G401 (cell line): ENCODE results near the gene PAGR1. TPM values are rescaled to one million over a fixed set of nuclear protein-coding genes. Genes with fewer than 3 reads are reported as not detected.
"Not testable (repeated sequence)": the region's sequence is repeated elsewhere in the genome, so short reads cannot be mapped to it uniquely, and the experiment has no call there.

ENCODE experiments used
- DNase-seq: peaks from one replicate; pipeline ENCODE4 v3.0.0-alpha.2; 2015; ENCODE audit warnings: low spot score
- in situ Hi-C: cut with HindIII; loops from 2 replicates; pipeline ENCODE4 v1.10.0; 2016; ENCODE audit warnings: low sequenced_read_pairs, mixed read lengths
- total RNA-seq: library from RNA; depleted of rRNA; stranded (reverse); fragments of >200 nt; shearing (Covaris generic); gene quantifications from 2 replicates; pipeline ENCODE4 v1.2.3, GENCODE V29; 2014; rRNA removed

The PAGR1 gene
- total RNA-seq, 1 experiment from 2014 or later, result 78.4 TPM

- in situ Hi-C loops, result no loop called here
- peak; percentile 94 for DNase-seq
These were observed 36.7 kb downstream of the PAGR1 start for GRCh38 chr16:29852654-29853053.

- in situ Hi-C loops, result no loop called here
- no peak for DNase-seq
These were observed 38.7 kb downstream of the PAGR1 start for GRCh38 chr16:29854520-29855100.

- no peak for DNase-seq
These were observed 41.3 kb downstream of the PAGR1 start for GRCh38 chr16:29857133-29857760.

GRCh38 chr16:29858149-29858849 is 42.3 kb downstream of the PAGR1 start:
- in situ Hi-C loops, result no loop called here
- no peak for DNase-seq

More at GRCh38 chr16:29857133-29857760, 41.3 kb downstream of the PAGR1 start:
- in situ Hi-C loops, result no loop called here

GRCh38 chr16:29858974-29859373 is 43.0 kb downstream of the PAGR1 start:
- no peak for DNase-seq

GRCh38 chr16:29860218-29860617 is 44.3 kb downstream of the PAGR1 start:
- DNase-seq, result peak; percentile 35
- in situ Hi-C loops, result no loop called here

More at GRCh38 chr16:29858974-29859373, 43.0 kb downstream of the PAGR1 start:
- in situ Hi-C loops, result no loop called here

- DNase-seq, result peak; percentile 75
- in situ Hi-C loops, result no loop called here
These were observed 46.5 kb downstream of the PAGR1 start for GRCh38 chr16:29862383-29862883.

GRCh38 chr16:29862884-29863668 is 47.1 kb downstream of the PAGR1 start, which contains the start of gene CDIPT:
Gene CDIPT (minus strand): TSS chr16:29863226. CDS start chr16:29862857, 369 bp downstream.
- peak; percentile 99 for DNase-seq
- in situ Hi-C loops, result no loop called here

- in situ Hi-C loops, result no loop called here
These were observed 47.7 kb downstream of the PAGR1 start for GRCh38 chr16:29863669-29863984.

GRCh38 chr16:29864205-29864604 is 48.3 kb downstream of the PAGR1 start:
- no peak for DNase-seq

More at GRCh38 chr16:29863669-29863984, 47.7 kb downstream of the PAGR1 start:
- no peak for DNase-seq

GRCh38 chr16:29868396-29869009 is 52.6 kb downstream of the PAGR1 start:
- in situ Hi-C loops, result no loop called here
- DNase-seq, result no peak

More at GRCh38 chr16:29864205-29864604, 48.3 kb downstream of the PAGR1 start:
- in situ Hi-C loops, result no loop called here

GRCh38 chr16:29869067-29869466 is 53.1 kb downstream of the PAGR1 start:
- in situ Hi-C loops, result not testable (repeated sequence)

More at GRCh38 chr16:29869067-29869466, 53.1 kb downstream of the PAGR1 start:
- DNase-seq, result not testable (repeated sequence)

Other genes with a start within 250 kb of the PAGR1 start
- gene SPN, start 152.9 kb upstream of the PAGR1 start, total RNA-seq, result 0.37 TPM in 1 of 2 replicates, not detected in the other
- gene QPRT, start 137.0 kb upstream of the PAGR1 start, total RNA-seq, result 96.6 and 105 TPM in 2 replicates
- gene C16orf54, start 70.2 kb upstream of the PAGR1 start, total RNA-seq, result not detected in 2 replicates
- not detected in 2 replicates for gene ZG16, start 37.9 kb upstream of the PAGR1 start, total RNA-seq
- gene KIF22, start 25.4 kb upstream of the PAGR1 start, total RNA-seq, result 169 and 171 TPM in 2 replicates
- 469 and 478 TPM in 2 replicates for gene MAZ, start 9.6 kb upstream of the PAGR1 start, total RNA-seq
- 4.7 and 6.2 TPM in 2 replicates for gene PRRT2, start 4.0 kb upstream of the PAGR1 start, total RNA-seq
- 17.2 and 32.7 TPM in 2 replicates for gene MVP, start 4.3 kb downstream of the PAGR1 start, total RNA-seq
- gene CDIPT, start 47.1 kb downstream of the PAGR1 start, total RNA-seq, result 47.7 and 56.2 TPM in 2 replicates
- 43.5 and 50.4 TPM in 2 replicates for gene SEZ6L2, start 83.4 kb downstream of the PAGR1 start, total RNA-seq
- 25.5 and 28.5 TPM in 2 replicates for gene ASPHD1, start 84.3 kb downstream of the PAGR1 start, total RNA-seq
- gene KCTD13, start 110.1 kb downstream of the PAGR1 start, total RNA-seq, result 3.2 and 3.9 TPM in 2 replicates
- gene TMEM219, start 145.9 kb downstream of the PAGR1 start, total RNA-seq, result 78.5 and 123 TPM in 2 replicates
- 59.3 and 61.8 TPM in 2 replicates for gene TAOK2, start 157.7 kb downstream of the PAGR1 start, total RNA-seq
- 15.0 and 16.7 TPM in 2 replicates for gene HIRIP3, start 179.5 kb downstream of the PAGR1 start, total RNA-seq
- 72.4 and 97.0 TPM in 2 replicates for gene INO80E, start 180.1 kb downstream of the PAGR1 start, total RNA-seq
- gene DOC2A, start 194.9 kb downstream of the PAGR1 start, total RNA-seq, result not detected in 2 replicates
- gene C16orf92, start 207.0 kb downstream of the PAGR1 start, total RNA-seq, result not detected in 2 replicates
- 1.3 TPM in 1 of 2 replicates, not detected in the other for gene TLCD3B, start 215.1 kb downstream of the PAGR1 start, total RNA-seq
- 432 and 515 TPM in 2 replicates for gene ALDOA, start 249.6 kb downstream of the PAGR1 start, total RNA-seq